ENCODE results near the gene EPS15.
"Not testable (repeated sequence)": the region's sequence is repeated elsewhere in the genome, so short reads cannot be mapped to it uniquely, and the experiment has no call there.

The EPS15 gene

DNA sequence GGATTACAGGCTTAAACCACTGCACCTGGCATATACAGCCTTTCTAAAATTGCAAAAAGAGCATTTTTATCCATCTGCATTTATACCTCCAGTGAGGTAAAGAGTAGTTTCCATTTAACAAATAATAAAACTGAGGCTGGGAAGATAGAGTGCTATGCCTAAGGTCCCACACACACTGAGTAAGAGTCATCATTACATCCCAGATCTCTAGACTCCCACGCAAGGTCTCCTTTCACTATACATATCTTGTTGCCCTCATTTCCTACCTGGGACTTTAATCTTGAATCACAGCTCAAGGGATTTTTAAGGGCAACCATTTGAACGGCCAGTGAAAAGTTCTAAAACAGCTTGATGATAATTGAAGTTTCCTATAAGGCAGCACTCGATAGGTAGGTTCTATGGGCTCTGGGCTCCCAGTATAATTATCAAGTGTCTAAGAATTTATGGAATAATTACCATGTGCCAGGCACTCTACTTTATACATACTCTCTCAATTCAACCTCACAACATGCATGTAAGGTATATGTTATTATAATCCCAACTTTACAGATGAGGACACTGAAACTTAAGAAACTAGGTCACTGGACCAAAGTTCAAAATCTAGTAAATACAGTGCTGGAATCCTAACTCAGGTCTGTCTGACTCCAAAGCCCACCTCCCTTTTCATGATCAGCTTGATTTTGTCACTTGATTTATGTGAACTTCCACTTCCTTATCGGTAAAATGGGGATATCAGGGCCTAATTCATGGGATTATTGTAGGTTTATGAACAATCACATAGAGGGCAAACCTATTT lies 23.3 kb upstream of the EPS15 start:
- DNase-seq: no peak

DNA sequence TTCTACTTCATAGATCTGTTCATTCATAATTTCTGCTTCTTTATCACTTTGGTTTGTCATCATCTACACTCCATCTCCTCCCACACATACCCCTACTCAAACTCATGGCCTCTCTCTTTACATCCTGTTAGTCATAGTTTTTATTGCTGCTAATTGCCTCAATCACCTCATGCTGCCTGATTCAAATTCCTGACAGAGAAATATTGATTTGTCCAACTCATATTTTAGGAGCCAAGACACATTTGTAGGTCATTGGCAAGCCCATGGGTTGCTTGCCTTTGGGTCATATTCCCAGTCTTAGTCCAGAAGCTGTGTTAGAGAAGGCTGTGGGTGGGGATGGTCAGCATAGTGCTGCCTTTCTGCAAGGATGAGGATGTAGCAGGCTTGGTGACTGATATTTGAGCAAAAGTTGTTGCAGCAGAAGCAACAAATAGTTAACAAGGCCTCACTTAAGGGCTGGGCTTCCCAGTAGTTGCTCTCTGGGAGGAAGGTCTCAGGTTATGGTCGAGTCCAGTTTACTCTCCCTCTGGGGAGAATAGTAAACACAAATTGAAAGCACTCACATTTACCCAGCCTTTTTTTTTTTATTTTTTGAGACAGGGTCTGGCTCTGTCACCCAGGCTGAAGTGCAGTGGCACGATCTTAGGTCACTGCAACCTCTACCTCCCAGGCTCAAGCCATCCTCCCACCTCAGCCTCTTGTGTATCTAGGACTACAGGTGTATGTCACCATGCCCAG lies 22.4 kb upstream of the EPS15 start:
- no peak for DNase-seq

DNA sequence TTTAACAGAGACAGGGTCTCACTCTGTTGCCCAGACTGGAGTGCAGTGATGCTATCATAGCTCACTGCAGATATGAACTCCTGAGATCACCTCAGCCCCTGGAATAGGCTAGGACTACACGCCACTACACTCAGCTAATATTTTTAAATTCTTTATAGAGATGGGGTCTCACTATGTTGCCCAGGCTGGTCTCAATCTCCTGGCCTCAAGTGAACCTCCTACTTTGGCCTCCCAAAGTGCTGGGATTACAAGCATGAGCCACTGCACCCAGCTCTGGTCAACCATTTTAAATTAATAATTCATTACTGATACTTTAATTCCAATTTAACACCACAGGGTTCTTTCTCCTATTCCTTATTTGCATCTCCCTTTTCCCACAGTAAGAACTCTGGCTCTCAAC lies 18.5 kb upstream of the EPS15 start:
- DNase-seq: no peak

DNA sequence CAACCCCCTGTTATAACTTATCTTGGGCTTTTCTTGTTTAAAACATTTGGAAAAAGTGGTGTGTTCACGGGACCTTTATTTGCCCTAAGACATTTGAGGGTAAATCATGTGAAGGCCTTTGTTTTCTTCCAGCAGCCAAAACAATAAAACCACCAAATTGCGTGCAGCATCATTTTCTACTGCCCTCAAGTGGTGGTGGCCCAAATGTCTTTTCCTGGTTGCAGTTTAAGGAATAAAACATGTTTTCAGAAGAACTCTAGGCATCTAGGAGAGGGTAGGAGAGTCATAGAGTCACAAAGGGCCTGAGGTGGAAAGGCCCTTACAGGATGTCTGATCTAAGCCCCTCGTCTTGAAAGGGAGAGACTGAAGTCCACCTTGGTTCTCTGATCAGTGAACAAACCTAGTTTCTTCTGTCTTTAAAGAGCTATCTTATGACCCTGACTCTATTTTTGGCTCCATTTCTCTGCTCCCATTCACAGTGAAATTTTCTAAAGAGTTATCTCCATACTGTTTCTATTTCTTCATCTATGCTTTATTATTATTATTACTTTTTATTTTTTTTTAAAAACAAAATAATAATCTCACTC lies 16.0 kb upstream of the EPS15 start:
- peak in 1 of 4 experiments; percentile 5 for DNase-seq

GRCh38 chr1:51534447-51534846 lies 15.4 kb upstream of the EPS15 start:
- no peak for DNase-seq

- no peak for DNase-seq
These were observed 13.8 kb upstream of the EPS15 start for GRCh38 chr1:51532853-51533252.

- not testable (repeated sequence) for DNase-seq
These were observed 11.4 kb upstream of the EPS15 start for GRCh38 chr1:51530447-51530846.

DNA sequence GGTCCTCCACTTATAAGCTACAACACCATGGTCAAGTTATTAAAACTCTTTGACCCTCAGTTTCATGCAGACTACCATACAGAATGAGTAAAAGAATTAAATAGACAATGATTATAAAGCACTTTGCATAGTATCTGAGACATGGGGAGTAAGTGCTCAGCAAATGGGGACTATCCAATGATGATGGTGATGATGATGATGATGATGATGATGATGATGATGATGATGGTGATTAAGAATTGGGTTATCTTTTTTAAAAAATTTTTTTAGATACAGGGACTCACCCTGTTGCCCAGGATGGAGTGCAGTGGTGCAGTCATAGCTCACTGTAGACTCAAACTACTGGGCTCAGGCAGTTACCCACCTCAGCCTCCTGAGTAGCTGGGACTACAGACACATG lies 8.1 kb upstream of the EPS15 start:
- DNase-seq: no peak

DNA sequence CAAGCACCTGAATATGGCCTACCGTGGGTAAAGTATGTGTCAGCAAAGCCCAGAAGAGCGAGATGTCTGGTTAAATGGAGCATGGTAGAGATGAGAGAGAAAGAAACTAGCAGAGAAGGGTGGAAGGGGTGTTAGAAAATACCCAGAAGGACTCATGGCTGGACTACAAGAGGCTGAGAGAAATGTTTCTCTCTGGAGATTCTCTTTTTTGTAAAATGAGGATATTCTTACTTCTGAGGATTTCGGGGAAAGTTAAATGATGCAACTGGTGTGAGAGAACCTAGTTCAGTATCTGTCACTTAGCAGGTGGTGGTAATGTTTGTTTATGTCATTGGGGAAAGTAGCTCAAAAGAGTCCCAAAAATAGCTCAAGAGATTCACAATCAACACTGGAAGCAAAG lies 7.2 kb upstream of the EPS15 start:
- DNase-seq: no peak

GRCh38 chr1:51525295-51525694 lies 6.2 kb upstream of the EPS15 start:
- no peak for DNase-seq

GRCh38 chr1:51524817-51525216 lies 5.8 kb upstream of the EPS15 start:
- DNase-seq: no peak

- DNase-seq: no peak
These were observed 4.9 kb upstream of the EPS15 start for GRCh38 chr1:51523931-51524330.

DNA sequence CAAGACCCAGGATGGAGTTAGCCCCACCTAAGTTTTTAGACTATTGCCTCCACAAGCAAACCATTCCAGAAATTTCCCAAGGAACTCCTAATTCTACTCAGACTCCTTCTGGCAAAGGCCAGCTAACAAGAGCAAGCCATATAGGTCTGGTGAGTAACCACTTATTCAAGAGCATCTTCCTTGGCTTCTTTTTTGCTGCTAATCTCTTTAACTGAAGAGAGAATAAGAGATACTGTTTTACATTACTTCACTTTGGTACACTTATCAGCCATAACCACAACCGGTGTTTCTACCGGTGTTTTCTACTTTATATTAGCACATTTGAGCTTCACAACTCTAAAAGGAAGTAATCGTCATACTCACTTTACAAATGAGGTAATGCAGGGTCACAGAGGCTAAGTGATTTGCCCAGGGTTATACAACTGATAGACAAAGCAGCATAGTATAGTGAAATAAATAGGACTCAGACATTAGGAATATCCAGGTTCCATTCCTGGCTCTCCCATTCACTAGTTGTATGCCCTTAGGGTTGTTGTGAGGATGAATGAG lies 1.7 kb upstream of the EPS15 start:
- no peak for DNase-seq

GRCh38 chr1:51519865-51520699 lies 1.0 kb upstream of the EPS15 start:
- no peak for DNase-seq

DNA sequence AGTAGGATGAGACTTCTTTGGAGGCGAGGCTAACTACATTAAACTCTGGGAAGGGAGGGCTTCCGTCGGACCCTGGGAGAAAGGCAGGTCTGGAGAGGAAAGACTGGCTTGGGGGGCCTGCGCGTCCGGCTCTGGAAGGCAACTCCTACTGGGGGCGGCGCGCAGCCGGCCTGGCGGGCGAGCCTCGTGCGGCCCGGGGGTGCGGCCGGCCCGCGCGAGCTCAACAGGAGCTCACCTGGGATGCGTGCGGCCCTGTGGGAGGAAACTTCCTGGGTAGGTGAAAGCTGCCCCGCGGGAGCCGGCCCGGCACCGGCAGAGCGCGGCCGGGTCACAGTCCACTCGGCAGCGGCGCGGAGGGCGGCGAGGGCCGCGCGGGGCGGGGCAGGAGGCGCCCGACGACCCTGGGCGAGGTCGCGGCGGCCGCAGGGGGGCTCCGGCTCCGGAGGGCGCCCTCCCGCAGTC lies 449 bp downstream of the EPS15 start:
- peak in 2 of 4 experiments; percentile 17 to 26 for DNase-seq

DNA sequence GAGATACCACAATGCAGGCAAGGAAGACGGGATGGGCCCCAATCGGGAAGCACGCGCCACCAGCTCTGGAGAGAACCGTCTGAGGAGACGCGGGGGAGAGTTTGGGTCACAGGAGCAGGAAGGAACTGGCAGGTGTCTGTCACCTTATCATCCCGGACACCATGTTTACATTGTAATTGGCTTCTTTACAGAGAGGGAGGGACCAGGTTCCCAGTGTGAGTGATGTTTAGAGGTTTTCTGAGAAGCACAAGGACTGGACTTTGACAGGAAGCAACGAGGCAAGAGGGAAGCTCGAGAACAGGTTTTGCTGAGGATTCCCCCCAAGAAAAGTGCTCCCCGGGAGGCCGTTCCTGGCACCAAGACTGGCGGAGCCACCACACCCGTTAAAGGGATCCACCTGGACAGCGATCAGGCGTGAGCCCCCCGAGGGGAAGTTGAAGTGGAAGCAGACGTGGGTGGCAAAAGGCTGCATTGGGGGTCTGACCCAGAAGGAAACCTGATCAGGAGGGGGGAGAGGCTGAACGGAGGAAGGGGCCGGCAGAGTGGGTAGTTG lies 957 bp downstream of the EPS15 start:
- DNase-seq: no peak

GRCh38 chr1:51517361-51518032 lies 1.6 kb downstream of the EPS15 start:
- DNase-seq: no peak

GRCh38 chr1:51516649-51517158 lies 2.4 kb downstream of the EPS15 start:
- DNase-seq: no peak

GRCh38 chr1:51515982-51516648 lies 3.0 kb downstream of the EPS15 start:
- DNase-seq: no peak

DNA sequence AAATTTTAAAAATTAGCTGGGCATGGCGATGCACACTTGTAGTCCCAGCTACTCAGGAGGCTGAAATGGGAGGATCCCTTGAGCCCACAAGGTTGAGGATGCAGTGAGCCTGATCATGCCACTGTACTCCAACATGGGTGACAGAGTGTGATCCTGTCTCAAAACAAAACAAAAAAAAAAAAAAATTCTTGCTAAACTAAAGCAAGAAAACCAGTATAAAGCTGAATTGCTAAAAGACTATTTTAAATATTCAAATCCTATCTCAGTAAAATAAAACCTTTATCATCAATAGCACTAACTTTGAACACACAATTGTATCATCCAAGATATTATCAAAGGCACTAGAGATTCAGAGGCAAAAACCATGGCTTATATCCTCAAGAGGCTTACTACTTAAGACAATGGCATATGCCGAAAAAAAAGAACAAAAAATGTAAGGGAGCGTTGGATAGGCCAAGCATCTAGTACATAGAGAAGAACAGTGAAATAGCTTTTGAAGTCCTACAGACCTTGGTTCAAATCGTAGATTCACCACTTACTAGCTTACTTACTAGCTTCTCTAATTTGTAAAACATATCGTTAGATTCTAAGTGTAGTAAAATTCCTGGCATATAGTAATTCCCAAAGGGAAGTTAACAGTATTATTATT lies 3.6 kb downstream of the EPS15 start:
- DNase-seq: no peak
